NCI-H2029 treated with DMSO at 0.1 percent for 48 hours (cell line): ENCODE data around the gene DDOST.
"Not testable (repeated sequence)": the region's sequence is repeated elsewhere in the genome, so short reads cannot be mapped to it uniquely, and the experiment has no call there.

ENCODE experiments used
- DNase-seq: peaks from one replicate; lab custom pipeline; 2025; lab: John Stamatoyannopoulos, UW

Gene DDOST

GRCh38 chr1:20624709-20625108 lies 36.5 kb downstream of the DDOST start:
- no peak for DNase-seq

DNA sequence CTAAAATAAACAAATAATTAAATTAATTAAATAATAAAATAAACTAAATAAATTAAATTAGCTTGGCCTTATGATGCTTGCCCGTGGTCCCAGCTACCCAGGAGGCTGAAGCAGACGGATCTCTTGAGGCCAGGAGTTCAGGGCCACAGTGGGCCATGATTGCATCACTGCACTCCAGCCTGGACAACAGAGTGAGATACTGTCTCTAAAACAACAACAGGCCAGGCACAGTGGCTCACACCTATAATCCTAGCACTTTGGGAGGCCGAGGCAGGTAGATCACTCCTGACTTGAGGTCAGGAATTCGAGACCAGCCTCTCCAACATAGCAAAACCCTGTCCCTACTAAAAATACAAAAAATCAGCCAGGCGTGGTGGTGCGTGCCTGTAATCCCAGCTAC lies 40.2 kb downstream of the DDOST start:
- DNase-seq = no peak

GRCh38 chr1:20619999-20620398 lies 41.2 kb downstream of the DDOST start:
- no peak for DNase-seq

- no peak for DNase-seq
Observed at GRCh38 chr1:20618550-20618949, 42.6 kb downstream of the DDOST start.

DNA sequence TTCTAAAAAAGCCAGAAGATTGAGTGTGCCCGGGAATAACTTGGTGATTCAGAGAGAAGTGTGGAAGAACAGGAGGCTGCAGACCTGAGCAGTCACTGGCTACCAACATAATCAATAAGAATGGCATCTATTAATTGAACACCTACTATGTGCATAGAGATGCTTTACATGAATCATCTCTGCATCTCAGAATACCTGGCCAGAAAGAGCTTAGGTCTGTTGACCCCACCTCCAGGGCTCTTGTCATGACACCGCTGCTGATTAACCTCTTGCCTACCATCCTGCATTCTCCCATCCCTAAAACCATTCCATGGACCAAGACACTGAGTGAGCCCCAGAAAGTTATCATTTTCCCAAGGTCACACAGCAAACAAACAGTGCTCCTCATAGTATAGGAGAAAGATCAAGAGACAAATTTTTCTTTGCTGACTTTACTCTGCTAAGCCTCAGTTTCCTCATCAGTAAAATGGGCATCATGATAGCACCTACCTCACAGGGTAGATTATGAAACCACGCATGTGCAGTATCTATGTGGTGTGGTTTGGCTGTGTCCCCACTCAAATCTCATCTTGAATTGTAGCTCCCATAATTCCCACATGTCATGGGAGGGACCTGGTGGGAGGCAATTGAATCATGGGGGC lies 44.2 kb downstream of the DDOST start:
- DNase-seq = no peak

GRCh38 chr1:20615946-20616846 lies 45.0 kb downstream of the DDOST start:
- DNase-seq = no peak

- no peak for DNase-seq
Observed at GRCh38 chr1:20614131-20614579, 47.0 kb downstream of the DDOST start.

GRCh38 chr1:20612221-20612746 lies 48.9 kb downstream of the DDOST start:
- DNase-seq = no peak

DNA sequence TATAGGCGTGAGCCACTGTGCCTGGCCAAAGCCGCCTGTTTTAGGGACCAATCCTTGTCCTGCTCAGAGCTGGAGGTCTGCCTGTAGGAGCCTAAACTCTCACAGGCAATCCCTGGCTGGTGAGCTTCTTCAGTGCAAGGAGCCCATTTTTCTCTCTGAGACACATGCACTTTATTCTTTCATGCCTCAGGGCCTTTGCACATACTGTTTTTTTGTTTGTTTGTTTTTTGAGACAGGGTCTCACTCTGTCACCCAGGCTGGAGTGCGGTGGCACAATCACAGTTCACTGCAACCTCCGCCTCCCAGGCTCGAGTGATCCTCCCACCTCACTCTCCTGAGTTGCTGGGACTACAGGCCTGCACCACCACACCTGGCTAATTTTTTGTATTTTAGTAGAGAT lies 49.5 kb downstream of the DDOST start:
- DNase-seq = no peak

GRCh38 chr1:20610970-20611369 lies 50.2 kb downstream of the DDOST start:
- no peak for DNase-seq

DNA sequence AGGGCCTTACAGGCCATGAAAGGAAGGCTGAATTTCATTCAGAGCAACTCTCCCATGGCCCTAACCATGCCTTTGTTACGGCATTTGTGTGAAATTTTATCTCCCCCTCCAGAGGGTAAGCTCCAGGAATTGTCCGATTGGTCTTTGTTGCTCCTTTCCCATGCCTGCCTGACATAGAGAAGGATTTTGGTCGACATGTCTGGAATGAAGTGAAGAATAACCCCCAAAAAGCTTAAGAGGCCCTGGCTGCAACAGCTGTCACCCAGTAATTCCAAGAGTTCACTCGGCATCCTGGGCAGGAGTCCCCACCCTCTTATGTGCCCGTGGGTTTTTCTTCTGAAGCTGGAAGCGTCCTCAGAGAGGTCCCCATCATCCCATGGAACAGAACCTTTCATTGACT lies 51.6 kb downstream of the DDOST start:
- DNase-seq = no peak

DNA sequence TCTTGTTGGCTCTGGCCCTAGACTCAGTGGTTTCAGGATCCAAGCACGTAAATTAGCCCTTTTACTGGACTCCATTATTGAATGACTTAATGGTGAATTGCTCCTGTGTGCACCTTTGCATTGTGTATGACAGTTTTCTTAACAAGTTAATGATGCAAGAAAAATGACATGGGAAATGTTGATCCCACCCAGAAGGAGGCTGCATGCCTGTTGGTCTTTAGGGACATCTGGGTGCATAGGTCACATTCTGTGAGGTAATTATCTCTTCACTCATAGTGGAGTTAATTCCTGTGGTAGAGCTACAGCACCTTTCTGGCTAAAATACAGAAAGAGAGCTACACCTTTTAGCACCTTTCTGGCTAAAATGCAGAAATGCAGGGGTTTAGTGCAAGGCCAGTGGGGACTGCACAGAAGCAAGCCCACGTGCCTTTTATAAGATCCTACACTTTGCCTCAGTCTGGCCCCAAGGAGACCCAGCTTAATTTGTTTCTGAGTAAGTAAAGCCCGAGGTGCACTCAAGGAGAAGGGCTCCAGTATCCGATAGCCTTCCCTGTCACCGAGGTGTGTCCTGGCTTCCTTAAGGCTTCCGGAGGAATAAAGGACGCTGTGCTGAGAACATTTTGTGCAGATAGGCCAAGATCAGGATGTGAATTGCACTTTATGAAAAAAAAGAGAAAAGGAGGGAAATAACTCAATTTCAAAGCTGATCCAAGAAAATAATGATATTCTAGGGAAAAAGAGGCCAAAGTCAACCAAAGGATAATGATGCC lies 54.2 kb downstream of the DDOST start:
- DNase-seq = not testable (repeated sequence)

GRCh38 chr1:20604678-20605077 lies 56.5 kb downstream of the DDOST start:
- no peak for DNase-seq

- no peak for DNase-seq
Observed at GRCh38 chr1:20603504-20604464, 57.4 kb downstream of the DDOST start.

DNA sequence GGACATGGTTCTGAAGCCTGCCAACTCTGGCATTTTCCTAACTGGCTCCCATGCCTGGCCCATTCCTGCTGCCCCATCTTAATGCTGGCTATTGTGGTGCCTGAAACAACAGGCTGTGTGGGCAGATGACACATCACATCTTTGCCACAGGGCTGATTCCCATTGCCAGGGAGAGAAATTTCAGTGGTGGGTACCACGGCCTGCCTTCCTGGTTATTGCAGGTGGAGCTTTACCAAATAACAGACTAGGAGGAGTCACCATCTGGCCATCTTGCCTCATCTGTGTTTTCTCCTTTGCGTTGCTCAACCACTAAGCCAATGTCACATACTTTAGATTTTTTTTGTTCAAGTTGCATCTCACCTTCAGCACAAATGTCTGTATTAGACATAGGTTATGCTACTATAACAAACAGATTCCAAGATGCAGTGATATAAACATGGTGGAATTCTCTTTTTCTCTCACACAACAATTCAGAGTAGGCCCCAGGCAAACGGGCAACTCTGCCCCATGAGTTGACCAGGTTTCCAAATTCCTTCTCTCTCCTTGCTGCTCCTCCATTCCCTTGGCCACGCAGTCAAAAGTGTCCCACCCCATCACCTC lies 58.2 kb downstream of the DDOST start:
- no peak for DNase-seq
